GM19452 (cell line): ENCODE results near the gene GMDS.

Experiments used
- ATAC-seq: cut with Tn5 transposase; IDR thresholded peaks from one replicate; pipeline ENCODE4 v1.9.1; 2021; ENCODE audit not compliant: unreplicated experiment

GMDS gene

GRCh38 chr6:2242311-2242710 lies 3.1 kb downstream of the GMDS start:
- no peak for ATAC-seq

DNA sequence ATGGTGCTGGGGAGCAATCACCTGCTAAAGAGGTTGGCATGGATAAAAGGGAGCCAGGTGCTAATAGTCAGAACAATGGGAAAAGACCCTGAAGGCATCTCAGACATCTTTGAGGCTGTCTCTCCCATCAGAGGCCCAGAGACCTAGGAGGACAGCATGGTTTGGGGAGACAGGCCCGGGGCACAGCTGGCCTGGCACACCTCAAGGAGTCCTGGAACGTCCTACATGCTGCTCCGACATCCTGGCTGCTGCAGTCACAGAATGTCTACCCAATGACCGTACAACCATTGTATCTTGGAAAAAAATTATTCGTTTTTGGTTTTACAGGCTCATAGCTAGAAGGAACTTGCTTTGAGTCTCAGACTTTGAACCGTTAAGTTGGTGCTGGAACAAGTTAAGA lies 4.4 kb downstream of the GMDS start:
- no peak for ATAC-seq

GRCh38 chr6:2237001-2237400 lies 8.4 kb downstream of the GMDS start:
- ATAC-seq: no peak

- no peak for ATAC-seq
These were observed 9.5 kb downstream of the GMDS start for GRCh38 chr6:2235777-2236495.

- ATAC-seq: peak; percentile 61
These were observed 13.0 kb downstream of the GMDS start for GRCh38 chr6:2232445-2232844.

DNA sequence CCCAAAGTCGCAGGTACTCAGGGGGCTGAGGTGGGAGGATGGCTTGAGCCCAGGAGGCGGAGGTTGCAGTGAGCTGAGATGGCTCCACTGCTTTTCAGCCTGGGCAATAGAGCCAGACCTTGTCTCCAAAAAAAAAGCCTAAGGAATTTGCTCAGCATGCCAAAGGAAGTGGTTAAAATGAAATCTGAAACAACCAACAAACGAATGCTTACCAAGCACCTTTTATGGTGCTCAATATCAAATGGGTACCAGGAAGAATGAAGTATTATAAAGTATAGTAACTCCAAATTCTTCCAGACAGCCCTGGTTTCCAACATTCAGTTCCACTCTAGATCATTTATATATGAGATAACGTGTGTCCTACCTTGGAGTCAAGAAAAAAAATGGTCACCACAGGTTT lies 14.0 kb downstream of the GMDS start:
- no peak for ATAC-seq

- ATAC-seq: no peak
These were observed 14.6 kb downstream of the GMDS start for GRCh38 chr6:2230659-2231277.

GRCh38 chr6:2229742-2230141 lies 15.7 kb downstream of the GMDS start:
- no peak for ATAC-seq

DNA sequence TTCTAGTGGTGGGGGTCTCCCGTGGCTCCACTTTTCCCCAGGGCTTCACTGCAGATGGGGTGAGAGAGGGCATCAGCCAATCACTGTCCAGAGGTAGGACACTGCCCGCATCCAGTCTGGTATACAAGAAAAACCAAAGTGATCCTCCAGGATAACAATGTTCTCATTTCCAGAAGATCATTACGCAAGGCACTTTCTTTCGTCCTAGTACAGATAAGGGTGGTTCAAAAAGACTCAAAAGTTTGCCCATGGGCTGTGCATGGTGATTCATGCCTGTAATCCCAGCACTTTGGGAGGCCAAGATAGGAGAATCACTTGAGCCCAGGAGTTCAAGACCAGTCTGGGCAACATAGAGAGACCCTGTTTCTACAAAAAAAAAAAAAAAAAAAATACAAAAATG lies 16.4 kb downstream of the GMDS start:
- ATAC-seq: no peak

DNA sequence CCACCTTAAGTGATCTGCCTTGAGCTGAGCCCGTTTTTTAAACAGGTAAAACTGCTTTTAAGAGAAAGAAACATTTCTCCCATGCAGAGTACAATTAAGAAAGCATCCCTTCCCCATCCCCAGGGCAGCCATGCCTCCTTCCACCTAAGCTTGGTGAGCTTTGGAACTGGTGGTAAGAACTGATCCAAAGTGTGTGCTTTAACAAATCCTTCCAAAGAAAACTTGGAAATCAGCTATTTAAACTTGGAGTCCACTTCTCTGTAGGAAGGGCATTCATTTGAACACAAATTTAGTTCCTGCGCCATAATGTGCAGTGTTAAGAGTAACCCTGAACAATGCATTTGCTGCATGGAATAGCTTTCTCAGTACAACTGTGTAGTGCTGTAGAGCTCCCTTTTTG lies 17.0 kb downstream of the GMDS start:
- ATAC-seq: no peak

GRCh38 chr6:2226775-2227174 lies 18.6 kb downstream of the GMDS start:
- no peak for ATAC-seq

DNA sequence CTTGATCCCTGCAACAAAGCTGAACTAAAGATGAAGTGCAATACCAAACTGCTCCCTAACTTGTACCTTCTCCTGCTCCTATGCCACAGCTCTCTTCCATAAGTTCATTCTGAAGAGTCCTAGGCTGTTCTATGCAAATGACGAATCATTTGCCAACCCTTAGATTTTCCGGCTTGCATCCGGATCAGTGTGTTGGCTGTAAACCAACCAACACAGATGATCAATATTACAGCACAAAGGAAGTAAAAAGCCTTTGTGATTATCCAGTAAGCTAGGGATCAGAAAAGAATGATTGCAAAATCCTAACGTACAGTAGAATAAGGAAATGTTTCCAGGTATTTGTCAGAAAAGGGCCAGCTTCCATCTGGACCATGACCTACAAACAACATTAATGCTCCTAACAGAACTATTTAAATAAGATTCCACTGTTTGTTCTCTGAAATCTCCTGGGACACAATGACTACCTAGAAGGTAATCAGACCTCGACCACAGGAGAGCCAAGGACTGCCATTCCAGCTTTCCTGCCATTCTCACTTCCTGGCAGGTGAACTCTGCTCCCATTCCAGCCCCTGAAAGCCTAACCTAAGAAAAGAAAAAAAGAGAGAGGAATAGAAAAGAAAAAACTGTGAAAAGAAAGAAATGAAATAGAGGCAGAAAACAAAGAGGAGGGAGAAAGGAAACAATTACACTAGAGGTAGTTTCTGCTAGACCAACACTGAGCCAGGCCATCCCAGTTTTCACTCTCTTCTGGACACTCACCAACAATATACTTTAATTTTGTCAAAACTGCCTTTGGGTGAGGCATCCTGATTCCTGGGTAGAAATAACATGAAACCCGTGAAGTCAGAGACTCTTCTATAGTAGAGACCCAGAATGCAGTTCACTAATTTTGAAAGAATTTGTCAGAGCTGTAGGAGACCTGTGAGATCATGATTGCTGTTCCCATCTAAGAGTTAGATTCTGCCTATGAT lies 19.7 kb downstream of the GMDS start:
- no peak for ATAC-seq

GRCh38 chr6:2224847-2225382 lies 20.5 kb downstream of the GMDS start:
- ATAC-seq: no peak

DNA sequence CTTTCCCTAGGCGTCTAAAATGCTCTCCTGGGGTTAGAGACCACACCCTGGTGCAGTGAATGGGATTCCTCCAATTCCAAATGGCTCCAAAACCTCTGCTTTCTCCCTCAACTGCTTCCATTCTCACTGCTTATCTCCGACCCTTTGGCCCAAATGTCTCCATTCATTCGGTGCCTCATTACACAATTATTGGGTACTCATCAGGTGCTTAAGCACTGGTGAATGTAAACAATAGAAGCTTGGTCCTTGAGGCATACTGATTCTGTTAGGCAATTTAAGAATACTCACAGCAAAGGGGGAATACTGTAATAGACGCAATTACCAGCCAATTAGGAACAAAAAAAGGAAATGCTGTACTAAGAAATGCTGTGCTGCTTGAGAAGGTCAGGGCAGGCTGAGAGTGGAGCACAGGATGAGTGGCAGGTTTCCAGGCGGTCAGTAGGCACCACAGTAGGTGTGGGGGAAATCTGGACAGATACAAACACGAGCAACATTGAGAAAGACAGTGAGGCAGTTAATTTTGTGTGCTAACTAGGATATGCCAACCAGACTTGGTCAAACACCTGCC lies 23.0 kb downstream of the GMDS start:
- ATAC-seq: no peak

- ATAC-seq: peak; percentile 60
These were observed 23.6 kb downstream of the GMDS start for GRCh38 chr6:2221726-2222274.

GRCh38 chr6:2220154-2220553 lies 25.3 kb downstream of the GMDS start:
- ATAC-seq: no peak

GRCh38 chr6:2218866-2219265 lies 26.5 kb downstream of the GMDS start:
- ATAC-seq: no peak

- no peak for ATAC-seq
These were observed 28.5 kb downstream of the GMDS start for GRCh38 chr6:2216794-2217383.

DNA sequence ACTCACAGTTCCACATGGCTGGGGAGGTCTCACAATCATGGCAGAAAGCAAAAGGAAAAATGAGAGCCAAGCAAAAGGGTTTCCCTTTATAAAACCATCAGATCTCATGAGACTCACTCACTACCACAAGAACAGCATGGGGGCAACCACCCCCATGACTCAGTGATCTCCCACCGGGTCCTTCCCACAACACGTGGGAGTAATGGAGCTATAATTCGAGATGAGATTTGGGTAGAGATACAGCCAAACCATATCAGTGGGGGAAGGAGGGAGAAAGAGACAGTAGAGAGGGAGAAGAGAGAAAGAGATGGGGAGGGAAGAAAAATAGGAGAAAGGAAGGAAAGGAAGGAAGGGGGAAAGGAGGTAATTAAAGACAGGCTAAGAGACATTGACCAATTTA lies 30.1 kb downstream of the GMDS start:
- ATAC-seq: no peak

DNA sequence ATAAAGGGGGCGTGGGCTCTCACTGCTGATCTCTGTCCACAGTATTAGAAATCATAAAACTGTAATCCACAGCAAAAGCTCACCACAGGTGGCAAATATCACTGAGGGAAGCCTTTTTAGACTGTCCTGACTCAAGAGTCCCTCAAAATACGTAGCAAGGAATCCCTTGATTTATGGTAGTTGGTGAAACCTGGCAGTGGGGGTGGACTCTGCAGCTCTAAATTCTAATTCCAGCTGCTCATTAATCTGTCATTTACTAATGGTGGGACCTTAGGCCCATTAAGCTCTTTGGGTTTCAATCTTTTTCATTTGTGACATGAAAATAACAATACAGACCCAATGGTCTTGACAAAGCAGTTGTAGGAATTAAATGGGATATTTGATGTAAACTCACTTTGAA lies 32.3 kb downstream of the GMDS start:
- no peak for ATAC-seq
